ENCODE results near the gene ETV3L. TPM values are rescaled to one million over a fixed set of nuclear protein-coding genes. Genes with fewer than 3 reads are reported as not detected.

The ETV3L gene
- total RNA-seq, 1 donor from 2014 or later = not detected

GRCh38 chr1:157132616-157133167 lies 33.1 kb upstream of the ETV3L start:
- Histone ChIP-seq H3K36me3 (peaks cover 85% of the 10 kb centered on the region), H3K27me3 (ENCODE audit: low read depth) (no peaks in the 10 kb centered on the region), H3K4me1 (peaks cover 45% of the 10 kb centered on the region), H3K27ac (no peak overlapping the region), H3K9me3 (no peaks in the 10 kb centered on the region), H3K4me3 (no peak overlapping the region)
- no peak for DNase-seq
- intact Hi-C loops (cut with DNase I) = no loop called here
- no peak for TF ChIP-seq CTCF (IDR thresholded peaks at IDR 0.05)
- no peak for ATAC-seq

DNA sequence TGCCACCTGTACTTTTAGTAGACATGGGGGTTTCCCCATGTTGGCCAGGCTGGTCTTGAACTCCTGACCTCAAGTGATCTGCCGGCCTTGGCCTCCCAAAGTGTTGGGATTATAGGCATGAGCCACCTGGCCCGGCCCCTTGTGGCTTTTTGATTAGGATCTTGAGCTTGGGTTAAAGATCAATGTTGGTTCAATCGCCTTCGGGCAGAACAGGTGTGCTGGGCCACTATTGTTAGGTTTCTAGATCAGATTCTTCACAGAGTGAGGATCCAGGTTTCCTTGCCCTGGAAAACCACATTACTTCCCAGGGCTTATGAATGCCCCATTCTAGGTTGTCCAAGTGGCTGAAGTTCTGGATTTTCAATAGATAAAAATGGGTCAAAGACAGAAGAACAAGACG lies 32.5 kb upstream of the ETV3L start:
- ATAC-seq (no peak), DNase-seq (no peak)
- Histone ChIP-seq H3K9me3 (no peaks in the 10 kb centered on the region), H3K27me3 (ENCODE audit: low read depth) (no peaks in the 10 kb centered on the region), H3K4me1 (peaks cover 44% of the 10 kb centered on the region), H3K4me3 (no peak overlapping the region), H3K27ac (no peak overlapping the region), H3K36me3 (peaks cover 91% of the 10 kb centered on the region)
- TF ChIP-seq CTCF (IDR thresholded peaks at IDR 0.05) = no peak
- intact Hi-C loops (cut with DNase I) = no loop called here

DNA sequence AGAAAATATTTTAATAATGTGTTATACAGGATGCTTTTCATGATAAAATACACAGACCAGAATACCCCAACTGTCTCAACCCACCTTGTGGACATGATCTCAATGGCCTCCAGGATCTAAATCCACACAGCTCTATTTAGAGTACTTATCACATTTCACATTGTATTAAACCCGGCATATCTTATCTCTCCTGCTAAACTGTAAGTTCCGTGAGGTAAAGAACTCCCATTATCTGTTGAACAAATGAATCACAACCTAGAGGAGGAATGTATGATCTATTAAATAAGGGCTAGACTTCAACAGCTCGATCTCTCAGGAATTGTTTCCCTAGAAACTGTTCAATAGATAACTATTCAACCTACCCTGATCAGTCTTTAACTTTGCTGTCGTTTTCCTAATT lies 31.7 kb upstream of the ETV3L start:
- Histone ChIP-seq H3K27ac (no peak overlapping the region), H3K36me3 (peaks cover 100% of the 10 kb centered on the region), H3K9me3 (no peaks in the 10 kb centered on the region), H3K4me1 (peaks cover 36% of the 10 kb centered on the region), H3K27me3 (ENCODE audit: low read depth) (no peaks in the 10 kb centered on the region), H3K4me3 (no peak overlapping the region)
- intact Hi-C loops (cut with DNase I) = no loop called here
- TF ChIP-seq CTCF (IDR thresholded peaks at IDR 0.05) = no peak
- DNase-seq (no peak), ATAC-seq (no peak)

GRCh38 chr1:157124855-157125254 lies 25.2 kb upstream of the ETV3L start:
- Histone ChIP-seq H3K27me3 (ENCODE audit: low read depth) (no peaks in the 10 kb centered on the region), H3K4me3 (no peak overlapping the region), H3K36me3 (peaks cover 90% of the 10 kb centered on the region), H3K27ac (no peak overlapping the region), H3K9me3 (no peaks in the 10 kb centered on the region), H3K4me1 (peaks cover 9% of the 10 kb centered on the region)
- ATAC-seq (no peak), DNase-seq (no peak)
- TF ChIP-seq CTCF (IDR thresholded peaks at IDR 0.05) = no peak
- intact Hi-C loops (cut with DNase I) = no loop called here

DNA sequence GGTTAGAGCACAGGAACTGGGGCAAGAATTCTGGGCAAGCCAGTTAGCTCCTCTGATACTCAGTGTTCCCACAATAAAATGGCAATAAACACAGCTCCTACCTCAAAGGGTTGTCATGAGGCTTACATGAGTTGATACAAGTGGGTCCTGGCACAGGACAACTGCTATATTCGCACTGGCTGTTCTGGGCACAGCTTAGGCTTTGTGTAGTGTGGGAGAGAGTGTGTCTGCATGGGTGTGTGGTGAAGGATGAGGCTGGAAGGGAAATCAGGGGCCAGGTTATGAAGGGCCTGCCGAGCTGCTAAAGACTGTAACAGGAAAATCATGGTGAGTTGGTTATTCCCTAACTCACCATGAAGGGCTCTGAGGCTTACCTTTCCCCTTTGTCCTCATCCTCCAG lies 19.8 kb upstream of the ETV3L start:
- Histone ChIP-seq H3K27me3 (ENCODE audit: low read depth) (no peaks in the 10 kb centered on the region), H3K36me3 (peaks cover 36% of the 10 kb centered on the region), H3K4me3 (no peak overlapping the region), H3K27ac (no peak overlapping the region), H3K4me1 (peaks cover 9% of the 10 kb centered on the region), H3K9me3 (no peaks in the 10 kb centered on the region)
- TF ChIP-seq CTCF (IDR thresholded peaks at IDR 0.05) = no peak
- intact Hi-C loops (cut with DNase I) = no loop called here
- ATAC-seq (no peak), DNase-seq (no peak)

DNA sequence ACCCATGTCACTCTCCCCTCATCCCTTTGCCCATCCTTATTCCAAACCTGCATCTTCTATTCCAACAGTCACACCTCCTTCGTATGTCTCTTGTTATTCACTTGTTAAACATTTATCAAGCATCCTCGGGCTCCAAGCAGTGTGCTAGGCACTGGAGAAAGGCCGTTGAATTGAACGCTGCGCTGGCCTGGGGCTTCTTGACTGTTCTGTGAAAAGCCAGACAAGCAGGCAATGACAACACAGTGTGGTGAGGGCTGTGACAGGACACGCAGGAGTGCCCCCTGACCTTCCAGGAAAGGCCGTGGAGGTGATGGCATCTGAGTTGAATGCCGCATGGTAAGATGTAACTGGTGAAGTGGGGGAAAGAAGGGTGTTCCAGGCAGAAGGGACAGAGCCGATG lies 19.4 kb upstream of the ETV3L start:
- Histone ChIP-seq H3K4me1 (peaks cover 4% of the 10 kb centered on the region), H3K36me3 (peaks cover 31% of the 10 kb centered on the region), H3K4me3 (no peak overlapping the region), H3K27me3 (ENCODE audit: low read depth) (no peaks in the 10 kb centered on the region), H3K27ac (no peak overlapping the region), H3K9me3 (no peaks in the 10 kb centered on the region)
- ATAC-seq (no peak), DNase-seq (no peak)
- intact Hi-C loops (cut with DNase I) = no loop called here
- no peak for TF ChIP-seq CTCF (IDR thresholded peaks at IDR 0.05)
